Dermis blood vessel endothelial cell (primary cell): Measurements from ENCODE around the gene AGMAT. TPM values are rescaled to one million over a fixed set of nuclear protein-coding genes. Genes with fewer than 3 reads are reported as not detected.

Experiments
- DNase-seq: peaks from one replicate; pipeline ENCODE4 v3.0.0; 2010
- total RNA-seq: library from RNA; depleted of rRNA; stranded (reverse); fragments of >200 nt; gene quantifications from 2 replicates; pipeline ENCODE4 v1.2.3, GENCODE V29; 2014

The AGMAT gene, protein sequence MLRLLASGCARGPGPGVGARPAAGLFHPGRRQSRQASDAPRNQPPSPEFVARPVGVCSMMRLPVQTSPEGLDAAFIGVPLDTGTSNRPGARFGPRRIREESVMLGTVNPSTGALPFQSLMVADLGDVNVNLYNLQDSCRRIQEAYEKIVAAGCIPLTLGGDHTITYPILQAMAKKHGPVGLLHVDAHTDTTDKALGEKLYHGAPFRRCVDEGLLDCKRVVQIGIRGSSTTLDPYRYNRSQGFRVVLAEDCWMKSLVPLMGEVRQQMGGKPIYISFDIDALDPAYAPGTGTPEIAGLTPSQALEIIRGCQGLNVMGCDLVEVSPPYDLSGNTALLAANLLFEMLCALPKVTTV
- 0.34 and 1.2 TPM in 2 replicates for total RNA-seq

DNA sequence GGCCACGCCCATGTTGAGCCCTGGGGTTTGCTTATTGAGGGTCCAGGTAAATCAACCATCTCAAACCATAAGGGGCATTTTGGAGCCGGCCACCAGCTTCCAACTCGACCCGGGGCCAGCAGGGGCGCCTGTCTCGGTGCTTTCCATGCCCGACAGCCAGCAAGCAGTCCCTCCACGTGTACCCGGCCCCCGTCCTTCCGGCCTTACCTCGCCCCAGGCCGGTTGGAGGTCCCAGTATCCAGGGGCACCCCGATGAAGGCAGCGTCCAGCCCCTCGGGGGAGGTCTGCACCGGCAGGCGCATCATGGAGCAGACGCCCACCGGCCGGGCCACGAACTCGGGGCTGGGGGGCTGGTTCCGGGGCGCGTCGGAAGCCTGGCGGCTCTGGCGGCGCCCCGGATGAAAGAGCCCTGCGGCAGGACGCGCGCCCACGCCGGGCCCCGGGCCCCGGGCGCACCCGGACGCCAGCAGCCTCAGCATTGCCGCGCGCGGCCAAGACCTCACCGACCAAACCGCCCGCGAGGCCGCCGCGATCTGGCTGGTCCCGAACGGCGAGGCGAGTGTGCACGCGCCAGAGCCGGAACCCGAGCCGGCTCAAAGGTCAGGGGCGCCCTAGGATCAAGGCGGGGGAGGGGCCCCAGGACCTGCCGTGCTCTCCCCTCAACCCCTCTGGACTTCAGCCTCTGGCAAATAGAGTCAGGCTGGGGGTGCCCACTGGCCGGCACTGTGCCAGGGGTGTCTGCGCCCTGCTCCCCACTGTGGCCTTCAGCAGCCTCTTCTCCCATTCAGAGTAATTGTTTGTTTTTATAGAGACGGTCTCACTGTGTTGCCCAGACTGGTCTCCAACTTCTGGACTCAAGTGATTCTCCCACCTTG lies at the start of gene AGMAT:
Gene AGMAT (minus strand): TSS at position 563 of the 875 bp plus-strand sequence. CDS start 84 bp downstream, at position 479.
- peak; percentile 48 for DNase-seq

DNA sequence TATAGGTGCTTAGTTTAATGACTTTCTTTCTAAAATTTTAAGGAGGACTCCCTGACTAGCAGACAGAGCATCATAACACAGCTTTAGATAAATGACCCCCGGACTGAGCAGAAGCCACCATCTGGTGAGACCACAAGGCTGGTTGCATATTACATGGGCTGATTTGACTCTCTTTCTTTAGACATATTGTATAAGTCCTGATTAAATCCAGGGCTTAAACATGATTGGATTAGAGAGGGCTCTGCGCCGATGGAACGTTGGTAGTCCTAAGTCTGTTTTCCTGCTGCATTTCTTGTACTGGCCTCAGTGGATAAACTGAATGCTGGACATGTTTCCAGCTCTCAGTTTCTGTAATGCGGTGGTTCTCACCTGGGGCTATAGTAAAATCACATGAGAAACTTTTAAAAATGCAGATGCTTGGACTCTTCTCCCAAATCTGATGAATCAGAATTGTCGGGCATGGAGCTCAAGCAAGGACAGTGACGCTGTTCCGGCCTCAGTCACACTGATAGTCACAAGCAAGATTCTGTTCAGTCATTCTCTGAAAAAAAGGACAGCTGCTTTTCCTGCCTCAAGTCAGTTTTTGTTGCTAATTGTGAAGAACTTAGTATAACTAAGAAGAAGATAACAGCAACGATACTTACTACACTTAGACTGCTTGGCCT lies 49.0 kb upstream of the AGMAT start:
- DNase-seq: no peak

DNA sequence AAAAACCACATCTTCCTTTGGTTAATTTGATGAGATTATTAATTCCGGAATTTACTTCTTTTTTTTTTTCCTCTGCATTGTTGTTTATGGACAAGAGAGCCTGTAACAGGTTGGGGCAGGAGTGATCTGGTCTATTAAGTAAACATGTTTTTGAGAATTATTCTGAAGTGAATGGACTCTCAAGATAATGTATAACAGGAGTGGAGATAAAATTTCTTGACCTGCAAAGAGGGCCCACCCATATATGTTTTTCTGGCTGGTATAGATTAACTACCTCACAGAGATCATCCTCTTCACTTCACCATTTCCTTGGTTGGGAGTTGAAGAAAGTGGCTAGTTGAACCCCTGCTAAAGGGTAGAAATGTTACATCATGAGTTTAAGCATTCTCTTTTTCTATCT lies 43.2 kb upstream of the AGMAT start:
- DNase-seq: no peak

DNA sequence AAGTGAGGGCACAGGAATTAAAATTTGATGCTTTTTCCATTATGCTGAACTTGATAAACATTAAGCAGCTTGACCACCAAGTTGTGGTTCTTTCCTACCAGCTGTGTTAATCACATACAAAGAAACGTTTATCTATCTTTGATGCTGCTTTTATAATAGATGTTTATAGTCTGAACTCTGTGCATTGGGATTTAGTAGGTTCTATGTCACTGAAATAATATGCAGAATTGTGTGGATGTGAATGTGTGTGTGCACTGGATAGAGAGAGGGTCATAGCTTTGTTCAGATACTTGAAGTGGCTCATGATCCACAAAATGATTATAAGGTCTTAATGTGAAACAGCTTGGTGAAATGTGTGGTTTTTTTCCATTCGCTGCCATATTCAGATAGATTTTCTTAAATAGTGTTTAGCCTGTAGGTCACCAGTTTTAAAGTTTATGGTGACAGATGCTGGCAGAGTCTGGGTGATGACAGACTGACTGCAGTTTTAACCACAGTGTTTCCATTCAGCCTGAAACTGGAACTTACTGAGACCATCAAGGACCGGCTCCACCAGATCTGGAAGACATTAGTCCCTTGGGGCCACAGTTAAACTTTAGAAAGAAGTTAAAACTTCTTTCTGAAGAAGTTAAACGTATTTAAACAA lies 42.6 kb upstream of the AGMAT start:
- no peak for DNase-seq

DNA sequence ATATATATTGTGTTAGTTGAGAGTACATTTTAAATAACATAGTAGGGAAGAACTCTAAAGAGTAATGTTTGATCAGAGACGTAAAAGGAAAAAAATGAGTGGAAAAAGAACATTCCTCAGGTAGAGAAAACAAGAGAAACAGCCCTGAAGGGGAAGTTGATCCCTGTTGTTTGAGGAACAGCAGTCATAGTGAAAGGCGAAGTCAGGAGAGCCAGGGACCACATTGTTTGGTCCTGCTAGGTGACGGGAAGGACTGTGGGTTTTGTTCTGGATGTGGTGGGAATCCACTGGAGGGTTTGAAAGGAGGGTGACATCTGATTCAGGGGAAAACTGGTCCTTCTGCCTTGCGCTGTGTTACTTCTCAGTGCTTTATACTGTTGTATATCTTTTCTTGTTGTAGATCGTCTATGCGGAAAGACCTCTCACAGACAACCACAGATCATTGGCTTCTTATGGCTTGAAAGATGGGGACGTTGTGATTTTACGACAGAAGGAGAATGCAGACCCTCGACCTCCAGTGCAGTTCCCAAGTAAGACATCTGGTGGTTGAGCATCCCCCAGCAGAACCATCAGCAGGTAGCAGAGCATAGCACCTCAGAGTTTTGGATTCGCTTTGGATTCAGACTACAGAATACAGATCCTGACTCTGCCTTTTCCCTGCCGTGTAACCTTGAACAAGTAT lies 41.6 kb upstream of the AGMAT start:
- DNase-seq: no peak

DNA sequence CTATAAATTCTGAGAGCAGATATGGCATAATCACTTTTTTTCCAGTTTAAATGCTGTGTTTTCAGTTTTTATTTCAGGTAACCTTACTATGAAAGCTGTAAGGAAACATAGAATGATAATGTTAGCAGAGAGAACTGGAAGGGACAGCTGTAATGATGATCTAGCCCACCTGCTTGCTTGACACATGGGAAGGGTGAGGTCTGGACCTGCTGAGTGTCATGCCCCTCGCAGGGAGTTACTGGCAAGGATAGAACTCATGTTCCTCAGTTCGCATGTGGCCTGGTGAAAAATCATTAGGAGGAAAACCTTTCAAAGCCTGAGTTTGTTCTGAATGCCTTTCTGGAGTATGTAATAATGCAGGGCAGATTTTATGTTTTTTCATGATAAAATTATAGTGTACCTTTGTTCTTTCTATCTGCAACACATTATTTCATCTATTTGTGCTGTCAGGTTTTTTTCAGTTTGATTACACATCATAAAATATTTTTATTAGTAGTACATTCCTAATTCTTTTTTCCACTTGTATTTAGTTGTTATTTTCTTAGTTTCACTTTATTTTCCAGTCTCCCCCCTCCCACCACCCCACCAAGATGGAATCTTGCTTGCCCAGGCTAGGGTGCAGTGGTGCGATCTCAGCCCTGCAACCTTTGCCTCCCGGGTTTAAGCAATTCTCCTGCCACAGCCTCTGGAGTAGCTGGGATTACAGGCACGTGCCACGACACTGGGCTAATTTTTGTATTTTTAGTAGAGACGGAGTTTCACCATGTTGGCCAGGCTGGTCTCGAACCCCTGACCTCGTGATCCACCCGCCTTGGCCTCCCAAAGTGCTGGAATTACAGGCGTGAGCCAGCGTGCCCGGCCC lies 40.4 kb upstream of the AGMAT start:
- DNase-seq: no peak

DNA sequence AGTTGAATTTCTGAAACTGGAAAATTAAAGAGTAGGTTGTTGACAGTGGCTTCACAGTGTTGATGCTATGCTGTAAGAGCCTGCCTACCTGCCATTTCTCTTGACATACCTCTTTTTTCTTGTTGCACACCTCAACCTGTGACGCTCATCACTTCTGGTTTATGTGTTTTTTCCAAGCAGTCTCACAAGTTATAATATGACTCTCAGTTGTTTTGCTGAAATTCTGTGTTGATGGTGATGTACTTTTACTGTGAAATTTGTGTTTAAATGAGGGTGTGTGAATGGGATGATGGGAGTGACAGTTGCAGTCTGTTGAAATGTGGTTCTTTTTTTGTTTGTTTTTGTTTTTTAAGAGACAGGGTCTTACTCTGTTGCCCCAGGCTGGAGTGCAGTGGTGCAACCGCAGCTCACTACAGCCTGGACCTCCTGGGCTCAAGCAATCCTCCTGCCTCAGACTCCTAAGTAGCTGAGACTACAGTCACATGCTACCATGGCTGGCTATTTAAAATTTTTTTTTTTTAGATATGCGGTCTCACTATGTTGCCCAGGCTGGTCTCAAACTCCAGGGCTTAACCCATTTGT lies 39.4 kb upstream of the AGMAT start:
- no peak for DNase-seq

DNA sequence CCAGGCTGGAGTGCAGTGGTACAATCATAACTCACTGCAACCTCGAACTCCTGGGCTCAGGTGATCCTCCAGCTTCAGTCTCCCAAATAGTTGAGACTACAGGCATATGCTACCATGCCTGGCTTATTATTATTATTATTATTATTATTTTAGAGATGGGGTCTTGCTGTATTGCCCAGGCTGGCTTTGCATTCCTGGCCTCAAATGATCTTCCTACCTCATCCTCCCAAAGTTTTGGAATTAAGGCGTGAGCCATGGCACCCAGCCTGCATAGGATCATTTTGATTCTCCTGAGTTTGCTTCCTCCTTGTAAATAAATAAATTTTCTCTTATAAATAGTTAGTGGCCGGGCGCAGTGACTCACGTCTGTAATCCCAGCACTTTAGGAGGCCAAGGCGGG lies 38.6 kb upstream of the AGMAT start:
- DNase-seq: no peak

DNA sequence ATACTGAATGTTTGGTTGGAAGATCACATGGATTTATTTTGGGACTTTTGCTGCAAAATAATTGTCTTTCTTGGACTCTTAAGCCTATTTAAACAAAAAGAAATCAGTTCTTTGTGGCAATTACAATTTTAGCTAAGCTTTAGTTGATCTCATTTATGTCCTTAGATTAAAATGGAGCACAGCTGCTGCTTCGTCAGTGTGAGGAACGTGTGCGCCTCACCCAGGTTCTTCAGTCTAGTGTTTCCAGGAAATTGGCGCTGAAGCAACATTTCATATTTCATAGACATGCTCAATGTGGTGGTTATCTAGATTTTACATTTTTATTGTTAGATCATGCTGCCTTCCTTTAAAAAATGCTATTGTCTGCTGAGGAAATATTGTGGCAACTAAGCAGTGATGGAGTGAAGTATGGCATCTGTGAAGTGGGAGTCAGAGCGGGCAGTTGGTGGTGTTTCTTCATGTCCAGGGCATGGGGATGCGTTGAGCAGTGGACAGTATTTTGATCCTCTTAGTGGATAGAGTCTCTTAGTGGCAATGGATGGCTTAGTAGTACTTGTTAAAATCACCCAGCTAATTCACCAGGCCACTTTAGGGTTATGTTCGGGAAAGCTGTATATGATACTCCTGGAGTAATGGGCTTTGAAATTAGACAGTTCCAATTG lies 38.0 kb upstream of the AGMAT start:
- no peak for DNase-seq

DNA sequence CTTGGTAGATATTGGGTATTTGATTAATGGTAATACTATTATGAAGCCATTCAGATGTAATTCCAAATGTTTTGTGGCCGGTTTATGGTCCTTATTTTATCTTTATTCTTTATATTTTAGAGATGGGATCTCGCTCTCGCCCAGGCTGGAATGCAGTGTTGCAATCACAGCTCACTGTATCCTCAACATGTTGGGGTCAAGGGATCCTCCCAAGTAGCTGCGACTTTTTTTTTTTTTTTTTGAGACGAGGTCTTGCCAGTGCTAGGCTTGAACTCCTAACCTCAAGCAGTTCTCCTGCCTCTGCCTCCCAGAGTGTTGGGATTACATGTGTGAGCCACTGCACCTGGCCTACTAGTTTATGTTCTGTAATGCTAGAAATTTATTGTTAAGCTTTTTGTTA lies 37.1 kb upstream of the AGMAT start:
- no peak for DNase-seq

DNA sequence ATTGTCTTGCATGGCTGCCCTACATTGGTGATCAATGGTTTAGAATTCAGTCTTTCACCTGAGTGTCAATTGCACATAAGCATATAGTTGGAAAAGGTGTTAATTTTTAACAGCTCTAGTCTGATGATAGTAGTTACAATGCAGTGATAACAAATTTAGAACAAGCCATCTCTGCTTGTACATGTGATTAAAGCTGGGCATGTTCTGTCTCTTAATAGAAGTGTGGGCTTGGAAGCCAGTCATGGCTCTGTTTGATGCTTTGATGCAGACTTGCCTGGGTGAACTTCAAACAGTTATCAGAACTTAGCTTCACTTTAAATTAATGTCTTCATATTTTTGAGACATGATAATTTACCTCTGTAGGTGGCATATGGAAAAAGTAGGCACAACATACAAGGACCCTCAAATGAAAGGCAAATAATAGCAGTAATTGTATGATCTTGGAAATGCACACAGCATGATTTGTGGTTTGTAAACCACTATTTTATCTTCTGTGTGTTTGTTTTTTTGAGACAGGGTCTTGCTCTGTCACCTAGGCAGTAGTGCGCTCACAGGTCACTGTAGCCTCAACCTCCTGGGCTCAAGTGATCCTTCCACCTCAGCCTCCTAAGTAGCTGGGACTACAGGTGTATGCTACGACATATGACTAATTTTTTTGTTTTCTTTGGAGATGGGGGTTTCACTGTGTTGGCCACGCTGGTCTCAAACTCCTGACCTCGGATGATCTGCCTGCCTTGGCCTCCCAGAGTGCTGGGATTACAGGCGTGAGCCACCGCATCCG lies 36.2 kb upstream of the AGMAT start:
- DNase-seq: no peak

DNA sequence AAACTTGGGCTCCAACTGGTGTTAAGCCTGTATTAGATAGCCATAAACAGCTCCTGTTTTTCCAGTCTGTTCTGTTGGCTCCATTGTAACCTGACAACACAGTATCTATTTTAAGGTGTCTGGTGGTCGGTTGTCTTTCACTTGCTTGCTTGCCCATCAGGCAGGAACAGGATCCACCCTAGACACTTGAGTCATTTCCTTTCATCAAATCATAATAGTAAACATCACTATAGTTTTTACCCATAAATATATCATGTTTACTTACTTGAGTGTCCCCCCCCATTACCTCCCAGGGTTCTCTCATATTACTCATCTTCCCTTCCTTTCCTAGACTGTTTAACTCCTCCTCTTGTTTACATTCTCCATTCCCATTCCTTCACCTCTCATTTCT lies 35.3 kb upstream of the AGMAT start:
- peak; percentile 66 for DNase-seq

DNA sequence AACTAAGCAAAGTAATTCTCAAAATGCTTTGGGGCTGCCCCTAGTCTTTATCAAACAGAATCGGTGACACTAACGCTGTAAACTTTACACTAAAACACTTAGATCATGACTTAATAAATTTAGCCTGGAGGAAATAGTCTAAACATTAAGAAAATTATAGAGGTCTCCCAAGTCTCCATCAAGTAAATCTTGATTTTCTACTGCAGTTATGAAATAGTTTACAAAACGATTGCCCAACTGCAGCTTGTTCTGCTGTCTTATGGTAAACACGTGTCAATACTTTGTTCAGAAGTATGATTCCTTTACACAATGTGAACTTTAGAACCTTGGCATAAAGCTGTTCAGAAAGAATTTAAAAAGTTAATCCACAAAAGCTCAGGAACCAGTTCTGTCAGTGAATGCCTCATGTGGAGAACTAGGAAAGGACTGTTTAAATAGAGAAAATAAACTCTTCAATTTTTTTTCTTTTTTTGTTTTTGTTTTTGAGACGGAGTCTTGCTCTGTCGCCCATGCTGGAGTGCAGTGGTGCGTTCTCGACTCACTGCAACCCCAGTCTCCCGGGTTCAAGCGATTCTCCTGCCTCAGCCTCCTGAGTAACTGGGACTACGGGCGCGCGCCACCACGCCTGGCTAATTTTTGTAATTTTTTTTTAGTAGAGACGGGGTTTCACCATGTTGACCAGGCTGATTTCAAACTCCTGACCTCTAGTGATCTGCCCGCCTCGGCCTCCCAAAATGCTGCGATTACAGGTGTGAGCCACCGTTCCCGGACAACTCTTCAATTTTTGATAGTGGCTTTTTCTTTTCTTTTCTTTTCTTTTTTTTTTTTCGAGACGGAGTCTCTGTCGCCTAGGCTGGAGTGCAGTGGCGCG lies 34.0 kb upstream of the AGMAT start:
- peak; percentile 21 for DNase-seq

DNA sequence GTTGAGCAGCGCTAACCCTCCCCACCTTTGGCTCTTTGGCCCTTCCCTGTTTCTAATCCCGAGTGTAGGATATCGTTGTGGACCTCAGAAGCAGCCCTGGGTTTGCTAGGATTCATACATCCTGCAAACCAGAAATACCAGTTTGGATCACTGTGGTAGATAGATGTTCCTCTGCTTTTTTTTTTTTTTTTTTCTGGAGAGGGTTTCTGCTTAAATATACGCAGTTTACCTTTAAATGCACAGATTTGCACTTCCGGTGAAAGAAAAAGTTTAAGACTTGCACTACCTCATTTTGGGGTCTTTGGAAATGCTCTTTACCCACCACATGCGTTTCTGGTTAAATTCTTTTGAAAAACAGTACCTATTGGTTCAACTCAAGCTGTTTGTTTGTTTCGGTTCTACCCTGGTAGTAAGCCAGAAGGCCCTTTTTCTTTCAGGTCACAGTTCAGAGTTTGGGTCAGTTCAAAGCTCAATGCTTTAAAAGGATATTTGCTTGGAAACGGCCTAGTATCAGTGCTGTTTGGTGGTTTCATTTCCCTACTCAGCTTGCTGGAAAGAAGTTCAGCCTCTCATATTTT lies 33.3 kb upstream of the AGMAT start:
- DNase-seq: peak; percentile 26

DNA sequence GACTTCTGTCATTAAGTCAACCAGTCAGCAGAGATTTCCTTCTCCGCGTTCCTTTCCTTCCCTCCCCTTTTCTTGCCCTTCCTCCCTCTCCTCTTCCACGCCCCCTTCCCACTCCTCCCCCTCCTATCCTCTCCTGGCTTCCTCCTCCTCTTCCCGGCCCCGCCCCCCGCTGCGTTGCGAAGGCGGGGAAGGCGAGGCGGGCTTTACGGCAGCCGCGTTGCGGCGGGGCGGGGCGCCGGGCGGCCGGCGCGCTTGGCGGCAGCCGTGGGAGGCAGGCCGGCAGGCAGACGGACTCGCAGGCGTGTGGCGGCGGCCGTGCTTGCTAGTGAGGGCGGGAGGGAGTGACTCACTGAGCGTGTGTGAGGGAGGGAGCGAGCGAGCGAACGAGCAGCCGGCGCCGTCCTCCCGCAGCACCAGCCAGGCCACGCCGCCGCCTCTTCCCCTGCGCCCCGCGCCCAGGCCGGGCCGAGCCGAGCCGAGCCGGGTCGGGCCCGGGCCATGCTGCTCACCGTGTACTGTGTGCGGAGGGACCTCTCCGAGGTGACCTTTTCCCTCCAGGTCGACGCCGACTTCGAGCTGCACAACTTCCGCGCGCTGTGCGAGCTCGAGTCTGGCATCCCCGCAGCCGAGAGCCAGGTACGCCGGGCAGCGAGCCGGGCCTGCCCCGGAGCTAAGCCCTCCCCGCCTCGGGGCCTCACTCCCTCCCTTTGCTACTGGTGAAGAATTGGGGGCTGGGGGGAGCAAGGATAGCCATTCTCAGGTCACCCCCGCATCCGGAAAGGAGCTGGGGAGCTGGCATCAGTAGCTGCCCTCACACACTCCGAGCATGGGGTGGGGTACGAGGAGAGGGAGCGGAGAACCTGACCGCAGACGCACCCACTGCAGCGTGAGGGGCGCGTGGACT lies 32.6 kb upstream of the AGMAT start, which contains the start of gene DDI2:
Gene DDI2 (plus strand): TSS at position 286 of the 904 bp plus-strand sequence. CDS start 213 bp downstream, at position 499.
- peak; percentile 97 for DNase-seq

DNA sequence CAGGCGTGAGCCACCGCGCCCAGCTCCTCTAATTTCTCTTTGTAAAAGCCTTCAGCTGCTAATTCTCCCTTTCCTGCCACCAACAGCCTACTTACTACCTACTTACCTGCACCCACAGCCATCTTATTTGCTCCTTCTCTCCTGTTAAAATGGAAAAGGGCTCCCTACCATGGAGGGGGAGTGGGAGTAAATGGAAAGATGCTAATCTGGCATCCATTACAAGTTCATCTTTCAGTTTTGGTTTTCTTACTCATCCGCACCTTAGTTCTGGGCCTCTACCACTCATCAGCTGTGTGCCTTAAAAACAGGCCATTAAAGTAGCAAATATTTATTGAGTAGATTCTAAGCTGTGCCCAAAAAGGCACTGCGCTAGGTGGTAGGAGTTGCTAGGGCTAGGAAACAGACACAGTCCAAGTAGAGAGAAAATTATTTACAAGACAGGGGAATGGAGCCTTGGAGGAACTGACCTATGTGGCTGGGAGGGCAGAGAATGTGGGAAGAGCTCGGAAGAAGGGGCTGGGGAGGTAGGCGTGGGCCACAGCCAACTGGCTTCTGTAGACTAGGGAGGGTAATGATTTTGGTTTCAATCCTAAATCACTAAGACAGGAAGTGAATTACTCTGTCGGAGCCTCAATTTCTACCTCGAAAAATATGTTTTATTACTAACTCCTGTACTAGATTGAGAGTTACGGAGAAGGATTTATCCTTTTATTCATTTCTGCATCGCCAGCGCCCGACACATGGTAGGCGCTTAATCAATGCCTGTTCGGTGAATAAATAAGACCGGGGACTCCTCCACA lies 31.7 kb upstream of the AGMAT start:
- peak; percentile 47 for DNase-seq
